ENCODE measurements around the gene KCNK4.

Gene KCNK4

DNA sequence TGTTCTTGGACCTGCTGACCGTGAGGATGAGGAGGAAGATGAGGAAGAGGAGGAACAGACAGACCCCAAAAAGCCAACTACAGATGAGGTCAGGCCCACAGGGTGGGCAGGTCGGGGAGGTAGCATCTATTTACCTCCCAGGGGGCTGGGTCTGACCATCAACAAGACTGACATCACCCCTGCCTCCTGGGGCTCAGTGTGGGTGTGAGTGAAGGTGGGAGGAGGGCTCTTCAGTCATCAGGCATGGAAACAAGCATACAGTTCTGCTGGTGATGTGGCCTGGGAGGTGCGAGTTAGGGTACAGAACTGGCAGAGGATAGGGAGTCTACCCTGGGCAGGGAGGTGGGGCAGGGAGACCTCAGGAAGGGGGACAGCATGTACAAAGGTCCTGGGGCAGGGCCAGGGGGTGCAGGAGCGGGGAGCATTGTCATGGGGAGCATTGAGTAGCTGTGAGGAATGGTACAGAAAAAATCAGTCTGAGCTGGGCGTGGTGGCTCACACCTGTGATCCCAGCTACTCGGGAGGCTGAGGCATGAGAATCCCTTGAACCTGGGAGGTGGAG is 30.9 kb upstream of the KCNK4 start:
- Histone ChIP-seq H3K4me3 (ENCODE audit: low read length) (no peak overlapping the region), H2BK120ac (ENCODE audit: low read depth, low read length) (no peak overlapping the region), H3K56ac (ENCODE audit: low read length) (no peak overlapping the region), H2AK5ac (ENCODE audit: low read length) (no peak overlapping the region), H3K79me1 (ENCODE audit: low read length) (no peaks in the 10 kb centered on the region), H3K9ac (ENCODE audit: low read length) (no peak overlapping the region), H3K23ac (ENCODE audit: low read length) (no peak overlapping the region), H3K4me2 (ENCODE audit: low read length) (no peak overlapping the region), H3K79me2 (ENCODE audit: control insufficient read depth, insufficient read depth, low read length) (no peaks in the 10 kb centered on the region), H3K18ac (ENCODE audit: low read length) (no peak overlapping the region), H3K4me1 (ENCODE audit: control insufficient read depth, low read depth, low read length) (no peaks in the 10 kb centered on the region), H4K8ac (ENCODE audit: low read depth, low read length) (no peak overlapping the region), H2BK15ac (replicated peaks; ENCODE audit: low read depth) (no peak overlapping the region), H3K4ac (ENCODE audit: low read depth, low read length) (no peak overlapping the region), H3K36me3 (ENCODE audit: control insufficient read depth, insufficient read depth, low read length) (peaks cover 17% of the 10 kb centered on the region), H3K27ac (ENCODE audit: low read depth, low read length) (no peak overlapping the region), H2BK5ac (ENCODE audit: low read length) (no peak overlapping the region), H4K5ac (ENCODE audit: low read length) (no peak overlapping the region), H3K27me3 (ENCODE audit: insufficient read depth, low read length, poor library complexity) (no peaks in the 10 kb centered on the region)
- no peak for DNase-seq
- no CpG with 5 or more reads among the region's 6 CpGs for WGBS (ENCODE audit: extremely low coverage, insufficient coverage, low lambda C conversion rate)

DNA sequence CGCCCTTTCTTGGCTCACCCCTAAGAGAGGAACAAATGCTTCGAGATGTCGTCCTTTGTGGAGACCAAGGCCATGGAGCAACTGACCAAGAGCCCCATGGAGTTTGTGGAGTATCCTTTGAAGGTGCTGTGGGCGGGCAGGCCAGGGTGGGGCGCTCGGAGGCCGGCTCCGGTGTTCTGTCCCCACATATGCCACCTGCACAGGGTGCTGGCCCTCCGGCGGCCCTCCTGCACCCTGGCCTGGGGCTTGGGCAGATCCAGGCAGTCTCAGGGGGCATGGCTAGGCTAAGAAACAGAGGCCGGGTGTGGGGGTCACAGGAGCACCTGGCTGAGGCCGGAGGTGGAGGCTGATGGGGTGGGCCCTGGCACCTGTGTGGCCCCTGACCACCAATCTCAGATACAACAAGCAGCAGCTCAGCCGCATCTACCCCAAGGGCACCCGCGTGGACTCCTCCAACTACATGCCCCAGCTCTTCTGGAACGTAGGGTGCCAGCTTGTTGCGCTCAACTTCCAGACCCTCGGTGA is 29.5 kb upstream of the KCNK4 start:
- H2BK5ac ChIP-seq (ENCODE audit: low read length) = no peak overlapping the region
- no peaks in the 10 kb centered on the region for H3K79me1 ChIP-seq (ENCODE audit: low read length)

DNA sequence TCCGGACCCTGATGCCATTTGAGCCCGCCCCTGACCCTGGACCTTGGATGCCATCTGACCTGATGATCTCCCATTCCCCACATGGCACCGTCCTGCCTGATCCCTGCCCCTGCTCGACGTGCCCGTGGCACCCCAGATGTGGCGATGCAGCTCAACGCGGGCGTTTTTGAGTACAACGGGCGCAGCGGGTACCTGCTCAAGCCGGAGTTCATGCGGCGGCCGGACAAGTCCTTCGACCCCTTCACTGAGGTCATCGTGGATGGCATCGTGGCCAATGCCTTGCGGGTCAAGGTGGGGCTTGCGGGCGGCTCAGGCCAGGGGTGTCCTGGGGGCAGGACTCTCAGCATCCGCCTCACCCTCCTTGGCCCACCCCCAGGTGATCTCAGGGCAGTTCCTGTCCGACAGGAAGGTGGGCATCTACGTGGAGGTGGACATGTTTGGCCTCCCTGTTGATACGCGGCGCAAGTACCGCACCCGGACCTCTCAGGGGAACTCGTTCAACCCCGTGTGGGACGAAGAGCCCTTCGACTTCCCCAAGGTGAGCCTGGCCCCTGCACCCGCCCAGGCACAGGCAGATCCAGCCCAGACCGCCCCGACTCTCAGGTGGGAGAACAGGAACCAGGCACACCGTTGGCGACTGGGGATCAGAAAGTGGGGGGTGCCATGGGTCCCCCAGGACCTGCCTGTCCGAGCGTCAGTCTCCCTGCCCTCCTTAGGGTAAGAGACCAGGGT is 28.7 kb upstream of the KCNK4 start:
- Histone ChIP-seq H3K23ac (ENCODE audit: low read length) (no peak overlapping the region), H2BK15ac (replicated peaks; ENCODE audit: low read depth) (no peak overlapping the region), H3K4me2 (ENCODE audit: low read length) (no peak overlapping the region), H3K9ac (ENCODE audit: low read length) (no peak overlapping the region), H3K79me1 (ENCODE audit: low read length) (no peaks in the 10 kb centered on the region), H3K18ac (ENCODE audit: low read length) (no peak overlapping the region), H3K79me2 (ENCODE audit: control insufficient read depth, insufficient read depth, low read length) (no peaks in the 10 kb centered on the region), H2BK5ac (ENCODE audit: low read length) (no peak overlapping the region), H3K27me3 (ENCODE audit: insufficient read depth, low read length, poor library complexity) (no peaks in the 10 kb centered on the region), H3K4me3 (ENCODE audit: low read length) (no peak overlapping the region), H2BK120ac (ENCODE audit: low read depth, low read length) (no peak overlapping the region), H3K4me1 (ENCODE audit: control insufficient read depth, low read depth, low read length) (no peaks in the 10 kb centered on the region), H3K27ac (ENCODE audit: low read depth, low read length) (no peak overlapping the region), H4K5ac (ENCODE audit: low read length) (no peak overlapping the region), H3K56ac (ENCODE audit: low read length) (no peak overlapping the region), H3K36me3 (ENCODE audit: control insufficient read depth, insufficient read depth, low read length) (peaks cover 17% of the 10 kb centered on the region), H3K4ac (ENCODE audit: low read depth, low read length) (no peak overlapping the region), H2AK5ac (ENCODE audit: low read length) (no peak overlapping the region), H4K8ac (ENCODE audit: low read depth, low read length) (no peak overlapping the region)
- WGBS (ENCODE audit: extremely low coverage, insufficient coverage, low lambda C conversion rate) = no CpG with 5 or more reads among the region's 42 CpGs
- no peak for DNase-seq

More for the DNA sequence above, 29.5 kb upstream of the KCNK4 start:
- Histone ChIP-seq H2BK15ac (replicated peaks; ENCODE audit: low read depth) (no peak overlapping the region), H3K4me2 (ENCODE audit: low read length) (no peak overlapping the region), H3K4me1 (ENCODE audit: control insufficient read depth, low read depth, low read length) (no peaks in the 10 kb centered on the region), H2AK5ac (ENCODE audit: low read length) (no peak overlapping the region), H3K4me3 (ENCODE audit: low read length) (no peak overlapping the region), H3K27ac (ENCODE audit: low read depth, low read length) (no peak overlapping the region), H3K79me2 (ENCODE audit: control insufficient read depth, insufficient read depth, low read length) (no peaks in the 10 kb centered on the region), H3K4ac (ENCODE audit: low read depth, low read length) (no peak overlapping the region), H2BK120ac (ENCODE audit: low read depth, low read length) (no peak overlapping the region), H3K9ac (ENCODE audit: low read length) (no peak overlapping the region), H3K23ac (ENCODE audit: low read length) (no peak overlapping the region), H3K36me3 (ENCODE audit: control insufficient read depth, insufficient read depth, low read length) (peaks cover 17% of the 10 kb centered on the region), H3K56ac (ENCODE audit: low read length) (no peak overlapping the region), H3K27me3 (ENCODE audit: insufficient read depth, low read length, poor library complexity) (no peaks in the 10 kb centered on the region), H4K5ac (ENCODE audit: low read length) (no peak overlapping the region), H4K8ac (ENCODE audit: low read depth, low read length) (no peak overlapping the region), H3K18ac (ENCODE audit: low read length) (no peak overlapping the region)
- WGBS (ENCODE audit: extremely low coverage, insufficient coverage, low lambda C conversion rate) = no CpG with 5 or more reads among the region's 18 CpGs
- DNase-seq = no peak

DNA sequence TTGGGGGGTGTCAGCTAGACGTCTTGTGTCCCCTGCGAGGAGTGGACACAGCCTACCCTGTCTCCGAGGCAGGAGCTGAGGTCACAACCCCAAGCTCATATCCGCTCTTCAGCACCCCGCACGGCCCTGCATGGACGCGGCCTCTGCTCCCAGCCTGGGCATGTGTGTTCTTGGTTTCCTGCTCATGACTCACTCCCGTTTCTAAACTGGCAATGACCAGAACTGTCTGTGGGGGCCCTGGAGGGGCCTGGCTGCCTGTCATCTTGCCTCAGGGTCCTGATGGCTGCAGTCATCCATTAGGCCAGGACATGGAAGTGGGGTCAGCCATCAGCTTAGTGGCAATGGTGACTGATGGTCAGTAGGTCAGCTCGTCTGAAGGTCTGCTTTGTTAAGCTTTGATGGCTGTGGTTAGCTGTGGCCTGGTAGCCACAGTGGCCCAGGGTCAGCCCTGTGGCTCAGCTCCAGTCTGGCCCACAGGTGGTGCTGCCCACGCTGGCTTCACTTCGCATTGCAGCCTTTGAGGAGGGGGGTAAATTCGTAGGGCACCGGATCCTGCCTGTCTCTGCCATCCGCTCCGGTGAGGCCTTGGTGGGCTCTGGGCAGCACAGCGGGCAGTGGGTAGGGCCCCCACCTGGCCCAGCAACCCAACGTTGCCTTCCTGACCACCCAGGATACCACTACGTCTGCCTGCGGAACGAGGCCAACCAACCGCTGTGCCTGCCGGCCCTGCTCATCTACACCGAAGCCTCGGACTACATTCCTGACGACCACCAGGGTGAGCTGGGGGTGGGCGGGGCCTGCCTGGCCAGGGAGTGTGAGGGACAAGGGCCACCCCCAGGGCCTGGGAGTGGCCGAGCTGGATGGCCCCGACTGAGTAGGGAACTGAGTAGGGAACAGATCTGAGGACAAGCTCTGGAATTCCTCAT is 27.8 kb upstream of the KCNK4 start:
- Histone ChIP-seq H3K23ac (ENCODE audit: low read length) (no peak overlapping the region), H3K4ac (ENCODE audit: low read depth, low read length) (no peak overlapping the region), H4K5ac (ENCODE audit: low read length) (no peak overlapping the region), H3K4me1 (ENCODE audit: control insufficient read depth, low read depth, low read length) (peaks cover 1% of the 10 kb centered on the region), H2BK15ac (replicated peaks; ENCODE audit: low read depth) (no peak overlapping the region), H3K79me2 (ENCODE audit: control insufficient read depth, insufficient read depth, low read length) (no peaks in the 10 kb centered on the region), H2BK5ac (ENCODE audit: low read length) (no peak overlapping the region), H3K56ac (ENCODE audit: low read length) (no peak overlapping the region), H4K8ac (ENCODE audit: low read depth, low read length) (no peak overlapping the region), H3K9ac (ENCODE audit: low read length) (no peak overlapping the region), H3K27ac (ENCODE audit: low read depth, low read length) (no peak overlapping the region), H2BK120ac (ENCODE audit: low read depth, low read length) (no peak overlapping the region), H3K79me1 (ENCODE audit: low read length) (no peaks in the 10 kb centered on the region), H3K4me3 (ENCODE audit: low read length) (no peak overlapping the region), H3K4me2 (ENCODE audit: low read length) (no peak overlapping the region), H3K27me3 (ENCODE audit: insufficient read depth, low read length, poor library complexity) (no peaks in the 10 kb centered on the region), H2AK5ac (ENCODE audit: low read length) (no peak overlapping the region), H3K18ac (ENCODE audit: low read length) (no peak overlapping the region), H3K36me3 (ENCODE audit: control insufficient read depth, insufficient read depth, low read length) (peaks cover 17% of the 10 kb centered on the region)
- DNase-seq = peak; percentile 62
- no CpG with 5 or more reads among the region's 29 CpGs for whole genome bisulfite sequencing (ENCODE audit: extremely low coverage, insufficient coverage, low lambda C conversion rate)

DNA sequence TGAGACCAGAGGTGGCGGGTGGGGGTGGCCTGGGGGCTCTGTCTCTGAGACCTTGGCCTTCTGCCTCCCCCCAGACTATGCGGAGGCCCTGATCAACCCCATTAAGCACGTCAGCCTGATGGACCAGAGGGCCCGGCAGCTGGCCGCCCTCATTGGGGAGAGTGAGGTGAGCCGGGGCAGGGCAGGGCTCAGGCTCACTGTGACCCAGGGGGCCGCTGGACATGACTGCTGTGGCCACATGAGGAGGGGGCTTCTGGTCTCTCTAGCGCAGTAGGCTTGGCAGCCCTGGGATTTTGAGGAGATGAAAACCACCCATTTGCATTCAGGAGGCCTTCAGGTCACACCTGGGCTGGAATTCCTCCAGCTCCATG is 27.2 kb upstream of the KCNK4 start:
- Histone ChIP-seq H3K27ac (ENCODE audit: low read depth, low read length) (no peak overlapping the region), H3K23ac (ENCODE audit: low read length) (no peak overlapping the region)

More for the DNA sequence above, 27.2 kb upstream of the KCNK4 start:
- Histone ChIP-seq H4K5ac (ENCODE audit: low read length) (no peak overlapping the region), H3K9ac (ENCODE audit: low read length) (no peak overlapping the region), H3K4ac (ENCODE audit: low read depth, low read length) (no peak overlapping the region), H3K18ac (ENCODE audit: low read length) (no peak overlapping the region), H3K56ac (ENCODE audit: low read length) (no peak overlapping the region), H3K4me1 (ENCODE audit: control insufficient read depth, low read depth, low read length) (peaks cover 5% of the 10 kb centered on the region), H3K36me3 (ENCODE audit: control insufficient read depth, insufficient read depth, low read length) (peaks cover 14% of the 10 kb centered on the region), H2BK120ac (ENCODE audit: low read depth, low read length) (no peak overlapping the region), H2BK15ac (replicated peaks; ENCODE audit: low read depth) (no peak overlapping the region), H2AK5ac (ENCODE audit: low read length) (no peak overlapping the region), H2BK5ac (ENCODE audit: low read length) (no peak overlapping the region), H3K4me2 (ENCODE audit: low read length) (no peak overlapping the region), H3K27me3 (ENCODE audit: insufficient read depth, low read length, poor library complexity) (no peaks in the 10 kb centered on the region), H4K8ac (ENCODE audit: low read depth, low read length) (no peak overlapping the region), H3K79me2 (ENCODE audit: control insufficient read depth, insufficient read depth, low read length) (no peaks in the 10 kb centered on the region), H3K4me3 (ENCODE audit: low read length) (no peak overlapping the region), H3K79me1 (ENCODE audit: low read length) (no peaks in the 10 kb centered on the region)
- DNase-seq = no peak
- WGBS (ENCODE audit: extremely low coverage, insufficient coverage, low lambda C conversion rate) = no CpG with 5 or more reads among the region's 8 CpGs

Data from mesendoderm (in vitro differentiated cells).